ENCODE data around the gene PLA2R1.

DNA sequence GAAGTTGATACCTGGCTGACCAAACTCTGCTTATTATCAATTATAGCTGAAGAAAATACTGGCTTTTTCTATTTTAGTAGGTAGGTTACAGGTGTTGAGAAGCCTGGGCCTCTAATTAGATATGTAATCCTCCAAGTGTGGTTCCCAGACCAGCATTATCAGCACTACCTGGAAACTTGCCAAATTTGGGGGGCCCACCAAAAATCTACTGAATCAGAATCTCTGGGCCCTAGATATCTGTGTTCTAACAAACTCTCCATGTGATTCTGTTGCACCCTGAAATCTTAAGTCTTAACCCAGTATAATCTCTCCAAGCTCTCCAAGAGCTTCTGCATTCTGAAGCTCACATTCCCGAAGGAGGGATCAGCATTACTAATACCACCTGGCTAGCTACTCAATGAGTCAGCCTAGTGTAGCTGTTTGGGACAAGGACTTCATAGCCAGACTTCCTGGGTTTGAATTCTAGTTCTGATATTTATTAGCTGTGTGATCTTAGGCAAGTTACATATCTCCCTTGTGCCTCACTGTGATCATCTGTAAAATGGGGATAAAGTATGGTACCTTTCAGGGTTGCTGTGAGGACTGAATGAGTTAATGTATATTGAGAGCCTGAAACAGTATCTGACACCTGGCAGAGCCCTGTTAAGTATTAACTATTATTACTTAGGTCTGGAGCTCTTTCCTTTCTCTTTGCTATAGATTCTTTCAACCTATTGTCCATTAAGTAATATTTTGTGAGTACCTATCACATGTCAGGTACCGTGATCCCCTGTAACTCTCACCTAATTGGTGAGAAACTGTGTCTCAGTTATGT lies 170.3 kb downstream of the PLA2R1 start:
- TF ChIP-seq EZH2 (IDR thresholded peaks at IDR 0.05; ENCODE audit: borderline replicate concordance, low read length) = no peak
- TF ChIP-seq, protein P1, sequence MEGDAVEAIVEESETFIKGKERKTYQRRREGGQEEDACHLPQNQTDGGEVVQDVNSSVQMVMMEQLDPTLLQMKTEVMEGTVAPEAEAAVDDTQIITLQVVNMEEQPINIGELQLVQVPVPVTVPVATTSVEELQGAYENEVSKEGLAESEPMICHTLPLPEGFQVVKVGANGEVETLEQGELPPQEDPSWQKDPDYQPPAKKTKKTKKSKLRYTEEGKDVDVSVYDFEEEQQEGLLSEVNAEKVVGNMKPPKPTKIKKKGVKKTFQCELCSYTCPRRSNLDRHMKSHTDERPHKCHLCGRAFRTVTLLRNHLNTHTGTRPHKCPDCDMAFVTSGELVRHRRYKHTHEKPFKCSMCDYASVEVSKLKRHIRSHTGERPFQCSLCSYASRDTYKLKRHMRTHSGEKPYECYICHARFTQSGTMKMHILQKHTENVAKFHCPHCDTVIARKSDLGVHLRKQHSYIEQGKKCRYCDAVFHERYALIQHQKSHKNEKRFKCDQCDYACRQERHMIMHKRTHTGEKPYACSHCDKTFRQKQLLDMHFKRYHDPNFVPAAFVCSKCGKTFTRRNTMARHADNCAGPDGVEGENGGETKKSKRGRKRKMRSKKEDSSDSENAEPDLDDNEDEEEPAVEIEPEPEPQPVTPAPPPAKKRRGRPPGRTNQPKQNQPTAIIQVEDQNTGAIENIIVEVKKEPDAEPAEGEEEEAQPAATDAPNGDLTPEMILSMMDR (IDR thresholded peaks at IDR 0.05; ENCODE audit: low read length) = no peak
